Lower leg skin (tissue), 4 donors: ENCODE measurements around the gene ULBP2. TPM values are rescaled to one million over a fixed set of nuclear protein-coding genes. Genes with fewer than 3 reads are reported as not detected.
"Not testable (repeated sequence)": the region's sequence is repeated elsewhere in the genome, so short reads cannot be mapped to it uniquely, and the experiment has no call there.

ENCODE experiments used
- DNase-seq, 2 donors: peaks; one replicate each; pipeline ENCODE4 v3.0.0-alpha.2; 2019; ENCODE audit warnings: low spot score in 2 of 2
- H3K4me3 ChIP-seq: fragments of 200-600 bp; sonication (generic); 2 replicates; pipeline ENCODE4 v1.5.1; 2017; ENCODE audit warnings: mild to moderate bottlenecking, low read depth; ENCODE audit not compliant: poor library complexity, severe bottlenecking
- CTCF ChIP-seq, 3 donors: fragments of 450-650 bp; IDR thresholded peaks; one replicate each; pipeline ENCODE4 v1.5.1; 2016; ENCODE audit warnings: antibody characterized with exemption in 3 of 3, mild to moderate bottlenecking in 3 of 3, moderate library complexity in 2 of 3
- POLR2A ChIP-seq, 2 donors: fragments of 450-650 bp; IDR thresholded peaks; one replicate each; pipeline ENCODE4 v1.6.1; 2016 to 2017; ENCODE audit warnings: antibody characterized with exemption in 2 of 2, mild to moderate bottlenecking in 1 of 2, moderate library complexity in 1 of 2
- WGBS, 2 donors: methylation state at CpG; one replicate each; pipeline ENCODE4 v1.1.5; 2018; 5-methylcytosine and 5-hydroxymethylcytosine counted together
- intact Hi-C: fragments of 100-400 bp; cut with DNase I; formaldehyde crosslinking; loops from one replicate; pipeline ENCODE4 v1.15.0; 2023; ENCODE audit warnings: low total_unique reads
- total RNA-seq, 4 donors: library from RNA; depleted of rRNA; stranded (reverse); fragments of >200 nt; gene quantifications; one replicate each; pipeline ENCODE4 v1.1.0, GENCODE V29; 2016

Gene ULBP2
- total RNA-seq, 4 donors from 2014 or later, result 0.25 to 0.68 TPM; not detected in 2

GRCh38 chr6:149951096-149951495 is 9.3 kb downstream of the ULBP2 start:
- TF ChIP-seq POLR2A (IDR thresholded peaks at IDR 0.05) (no peak), CTCF (IDR thresholded peaks at IDR 0.05) (no peak)
- H3K4me3 ChIP-seq, result no peak overlapping the region
- intact Hi-C loops, result no loop called here
- DNase-seq, result peak in 1 of 2 donors; percentile 67
- WGBS, 2 donors, result 77 to 85% methylated on average over 9 of the region's 9 CpGs

GRCh38 chr6:149951626-149952025 is 9.8 kb downstream of the ULBP2 start:
- DNase-seq, result peak in 1 of 2 donors; percentile 45
- intact Hi-C loops, result no loop called here
- no peak for TF ChIP-seq POLR2A (IDR thresholded peaks at IDR 0.05)
- TF ChIP-seq CTCF (IDR thresholded peaks at IDR 0.05), result no peak
- H3K4me3 ChIP-seq, result no peak overlapping the region
- WGBS, 2 donors, result 88% methylated on average over 3 of the region's 3 CpGs

- DNase-seq, H3K4me3 ChIP-seq, intact Hi-C loops: not testable (repeated sequence)
- WGBS, 2 donors, result 32 to 35% methylated on average over 2 of the region's 2 CpGs
These were observed 11.6 kb downstream of the ULBP2 start for GRCh38 chr6:149953390-149953789.

- DNase-seq, intact Hi-C loops, H3K4me3 ChIP-seq: not testable (repeated sequence)
- 7 to 18% methylated on average over 4 to 7 of the region's 10 CpGs for WGBS, 2 donors
These were observed 12.1 kb downstream of the ULBP2 start for GRCh38 chr6:149953934-149954327.

GRCh38 chr6:149954328-149954983 is 12.6 kb downstream of the ULBP2 start:
- 5% methylated on average over 4 of the region's 53 CpGs; no CpG with 5 or more reads in 1 of the 2 donors for WGBS, 2 donors
- DNase-seq, result peak in 1 of 2 donors; percentile 61
- intact Hi-C loops, H3K4me3 ChIP-seq: not testable (repeated sequence)

- H3K4me3 ChIP-seq, intact Hi-C loops: not testable (repeated sequence)
- peak in 1 of 2 donors; percentile 29 for DNase-seq
- WGBS, 2 donors, result 16 to 20% methylated on average over 13 to 14 of the region's 21 CpGs
These were observed 13.3 kb downstream of the ULBP2 start for GRCh38 chr6:149954984-149955653.

GRCh38 chr6:149955654-149956317 is 14.0 kb downstream of the ULBP2 start:
- intact Hi-C loops, result not testable (repeated sequence)

GRCh38 chr6:149958124-149958523 is 16.3 kb downstream of the ULBP2 start:
- WGBS, 2 donors, result 53 to 75% methylated on average over 3 of the region's 3 CpGs
- intact Hi-C loops, DNase-seq, H3K4me3 ChIP-seq: not testable (repeated sequence)

More at GRCh38 chr6:149955654-149956317, 14.0 kb downstream of the ULBP2 start:
- 28 to 45% methylated on average over 7 of the region's 7 CpGs for WGBS, 2 donors
- not testable (repeated sequence) for H3K4me3 ChIP-seq
- DNase-seq, result peak in 1 of 2 donors; percentile 78

GRCh38 chr6:149959806-149960205 is 18.0 kb downstream of the ULBP2 start:
- H3K4me3 ChIP-seq, intact Hi-C loops: not testable (repeated sequence)
- WGBS, 2 donors, result 78 to 79% methylated on average over 4 of the region's 4 CpGs
- peak in 1 of 2 donors; percentile 46 for DNase-seq
